ENCODE results near the gene CSTPP1.
"Not testable (repeated sequence)": the region's sequence is repeated elsewhere in the genome, so short reads cannot be mapped to it uniquely, and the experiment has no call there.

Gene CSTPP1

DNA sequence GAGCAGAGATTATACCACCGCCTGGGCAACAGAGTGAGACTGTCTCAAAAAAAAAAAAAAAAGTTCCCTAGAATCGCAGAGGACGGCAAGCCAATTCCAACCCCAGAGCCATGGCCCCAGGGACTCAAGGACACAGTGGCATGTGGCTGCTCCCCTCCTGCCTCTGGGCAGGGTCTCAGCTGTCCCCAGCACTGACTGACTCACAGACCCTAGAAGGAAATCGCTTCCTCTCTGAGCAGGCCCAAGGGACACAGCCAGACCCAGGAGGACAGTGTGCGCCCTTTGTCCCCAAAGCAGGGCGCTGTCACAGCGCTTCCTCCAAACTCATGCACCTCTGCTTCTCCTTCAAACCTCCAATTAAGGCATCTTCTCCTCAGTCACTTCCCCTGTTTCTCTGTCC is 247.4 kb downstream of the CSTPP1 start:
- no peak for DNase-seq

DNA sequence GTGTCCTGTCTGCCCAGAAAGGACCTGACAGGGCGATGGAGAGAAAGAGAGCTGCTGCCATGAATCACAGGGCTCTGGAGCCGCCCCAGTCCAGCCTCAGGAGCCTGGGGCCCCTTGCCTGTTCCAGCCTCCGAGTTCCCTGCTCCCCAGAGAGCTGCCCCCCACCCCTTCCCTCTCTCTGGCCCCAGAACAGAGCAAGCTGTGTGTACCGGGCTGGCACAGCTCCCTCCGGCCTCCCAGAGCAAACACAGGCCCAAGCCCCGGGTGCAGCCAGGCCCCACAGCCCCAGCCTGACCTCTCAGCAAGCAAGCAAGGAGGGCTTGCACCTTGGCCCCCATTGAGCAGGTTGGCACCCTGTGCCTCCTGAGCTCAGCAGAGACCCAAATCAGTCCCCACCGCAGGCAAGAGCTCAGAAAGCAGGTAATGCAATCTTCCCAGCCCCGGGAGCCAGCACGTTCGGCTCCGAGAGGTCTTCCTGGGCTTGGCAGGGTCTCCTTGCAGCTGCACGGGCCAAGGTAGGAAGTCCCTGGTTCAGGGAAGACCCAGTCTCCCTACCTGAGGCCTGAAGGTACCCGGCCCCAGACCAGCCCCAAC is 248.2 kb downstream of the CSTPP1 start:
- no peak for DNase-seq

DNA sequence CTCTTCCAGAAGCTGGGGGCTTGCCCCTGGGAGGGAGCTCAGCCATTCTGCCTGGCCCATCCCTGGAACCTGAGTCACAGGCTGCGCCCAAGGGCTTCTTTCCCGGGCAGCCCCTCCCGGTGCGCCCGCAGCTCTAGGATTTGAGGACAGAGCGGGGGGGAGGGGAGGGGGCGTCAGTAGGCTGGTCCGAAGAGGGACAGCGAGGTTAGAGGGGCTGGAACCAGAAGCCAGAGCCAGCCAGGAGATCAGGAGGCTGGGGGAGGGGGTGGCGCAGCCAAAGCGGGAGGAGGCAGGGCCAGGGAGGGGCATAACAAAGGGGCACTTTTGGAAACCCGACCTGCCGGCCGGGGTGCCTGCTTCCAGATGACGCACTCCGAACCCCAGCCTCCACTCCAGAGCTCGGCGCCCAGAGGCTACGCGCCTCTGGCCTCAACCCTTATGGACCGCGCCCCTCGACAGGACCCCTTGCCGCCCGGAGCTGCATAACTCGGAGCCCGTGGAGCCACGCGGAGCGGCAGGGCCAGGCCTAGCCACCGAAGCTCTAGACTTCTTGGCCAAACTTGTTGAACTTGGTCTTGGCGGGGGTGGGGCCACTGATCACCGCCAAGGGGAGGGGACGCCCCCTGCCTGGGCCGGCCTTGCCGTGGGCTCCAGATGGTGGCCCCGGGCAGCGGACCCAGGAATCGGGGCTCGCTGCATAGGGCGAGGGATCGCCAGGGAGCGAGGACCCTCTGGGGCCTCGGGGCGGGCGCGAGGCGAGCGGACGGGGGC is 248.9 kb downstream of the CSTPP1 start:
- no peak for DNase-seq

DNA sequence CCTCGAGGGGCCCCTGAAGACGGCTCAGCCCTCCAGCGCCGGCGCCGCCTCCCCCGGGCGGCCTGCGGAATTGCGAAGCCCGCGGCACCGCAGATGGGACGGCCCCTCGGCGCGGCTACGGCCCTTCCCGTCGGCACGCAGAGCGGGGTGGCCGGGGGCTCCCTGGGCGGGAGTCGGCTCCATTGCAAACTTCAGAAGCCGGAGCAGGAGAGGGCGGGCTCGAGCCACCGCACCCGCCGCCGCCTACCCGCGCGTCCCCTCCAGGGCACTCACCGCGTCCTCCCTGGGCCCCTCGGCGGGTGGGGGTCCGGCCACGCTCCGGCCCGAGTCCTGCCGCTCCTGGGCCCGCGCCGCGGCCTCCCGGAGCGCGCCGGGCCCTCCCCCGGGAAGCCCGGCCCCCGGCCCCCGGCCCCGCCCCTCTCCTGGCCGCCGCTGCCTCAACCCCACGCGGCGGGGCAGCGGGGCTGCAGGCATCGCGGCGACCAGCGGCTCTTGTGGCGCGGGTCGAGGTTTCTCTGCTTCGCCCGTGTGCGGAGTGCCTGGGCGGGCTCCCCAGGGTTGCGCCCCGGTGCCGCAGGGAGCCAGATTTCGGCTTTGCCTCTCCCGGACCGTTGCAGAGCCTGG is 249.6 kb downstream of the CSTPP1 start, which contains the start of gene PACSIN3:
Gene PACSIN3 (minus strand): TSS at position 359 of the 624 bp plus-strand sequence. CDS start 3,707 bp downstream, outside the sequence.
- peak; percentile 44 to 70 (median 57) for DNase-seq

DNA sequence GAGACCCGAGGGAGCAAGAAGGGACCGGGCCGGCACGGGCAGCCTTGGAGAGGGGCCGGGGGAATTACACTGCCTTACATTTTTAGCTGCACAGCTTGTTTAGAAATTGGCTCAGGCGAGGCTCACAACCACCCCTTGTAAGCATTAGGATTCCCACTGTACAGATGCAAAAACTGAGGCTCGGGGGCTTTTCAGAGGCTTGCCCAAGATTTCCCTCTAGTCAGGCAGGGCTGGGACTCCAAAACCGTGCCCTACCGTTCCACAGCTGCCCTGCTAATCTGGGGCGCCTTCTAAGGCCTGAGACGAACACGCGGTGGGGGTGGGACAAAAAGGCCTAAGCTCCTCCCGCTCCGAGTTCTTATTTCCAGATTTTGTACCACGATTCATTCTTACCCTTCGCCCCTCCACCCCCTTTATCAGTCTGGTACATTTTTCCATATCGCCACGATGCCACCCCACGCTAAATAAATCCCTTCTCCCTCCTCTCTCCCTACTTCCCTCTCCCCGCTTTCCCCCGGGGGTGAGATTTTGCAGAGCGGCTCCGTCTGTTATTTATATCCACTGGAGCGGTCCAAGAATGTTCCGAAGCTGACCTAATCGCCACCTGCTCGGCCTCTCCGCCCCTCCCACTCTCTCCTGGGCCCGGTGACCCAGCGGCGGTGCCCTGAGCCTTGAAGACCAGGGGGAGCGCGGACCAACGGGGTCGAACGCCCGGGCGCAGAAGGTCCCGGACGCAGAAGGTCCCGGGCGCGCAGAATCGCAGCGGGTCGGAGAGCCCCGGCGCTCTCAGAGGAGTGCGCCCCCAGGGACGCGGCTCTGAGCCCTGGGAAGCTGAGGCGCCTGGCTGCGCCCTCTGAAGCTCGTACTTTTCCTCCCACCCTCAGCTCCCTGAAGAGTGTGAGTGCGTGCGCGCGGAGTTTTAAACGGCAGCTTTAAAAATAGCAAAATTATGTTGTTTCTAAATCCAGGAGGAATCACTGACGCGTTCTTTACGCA is 250.4 kb downstream of the CSTPP1 start:
- peak in 3 of 4 experiments; percentile 42 to 46 (median 46) for DNase-seq

DNA sequence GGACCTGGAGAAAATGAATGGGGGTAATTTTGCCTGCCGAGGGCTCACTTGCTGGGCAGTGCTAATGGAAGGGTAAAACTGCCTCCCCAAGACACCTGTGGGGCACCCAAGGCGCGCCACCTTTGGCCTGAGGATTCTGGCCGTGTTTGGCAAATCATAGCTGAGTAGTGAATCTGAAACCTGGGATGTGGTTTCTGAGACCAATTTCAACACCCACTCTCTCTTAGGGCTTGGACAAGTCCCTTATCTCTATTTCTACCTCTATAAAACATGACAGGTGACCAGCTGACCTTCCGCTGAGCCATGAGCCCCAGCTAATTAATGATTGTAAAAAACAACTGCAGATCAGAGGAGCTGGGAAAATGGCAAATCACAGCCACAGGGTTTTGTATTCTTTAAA is 251.2 kb downstream of the CSTPP1 start:
- DNase-seq = no peak

DNA sequence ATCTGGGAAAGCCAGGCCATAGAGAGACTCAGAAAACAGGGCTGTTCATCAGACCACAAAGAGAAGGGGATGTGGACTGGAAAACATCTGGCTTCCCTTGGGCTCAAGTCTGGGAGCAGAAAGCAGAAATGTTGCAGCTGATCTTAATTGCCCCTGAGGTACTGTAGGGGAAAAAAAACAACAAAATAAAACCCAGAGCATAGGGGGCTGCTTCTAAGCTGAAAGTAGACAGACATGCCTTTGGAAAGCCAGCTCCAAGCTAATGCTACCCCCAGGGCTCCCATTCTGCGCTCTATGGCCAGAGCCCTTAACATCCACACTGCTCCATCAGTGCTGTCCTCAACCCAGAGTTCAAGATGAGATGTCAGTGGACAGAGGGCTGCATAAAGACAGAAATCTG is 251.7 kb downstream of the CSTPP1 start:
- DNase-seq = no peak

DNA sequence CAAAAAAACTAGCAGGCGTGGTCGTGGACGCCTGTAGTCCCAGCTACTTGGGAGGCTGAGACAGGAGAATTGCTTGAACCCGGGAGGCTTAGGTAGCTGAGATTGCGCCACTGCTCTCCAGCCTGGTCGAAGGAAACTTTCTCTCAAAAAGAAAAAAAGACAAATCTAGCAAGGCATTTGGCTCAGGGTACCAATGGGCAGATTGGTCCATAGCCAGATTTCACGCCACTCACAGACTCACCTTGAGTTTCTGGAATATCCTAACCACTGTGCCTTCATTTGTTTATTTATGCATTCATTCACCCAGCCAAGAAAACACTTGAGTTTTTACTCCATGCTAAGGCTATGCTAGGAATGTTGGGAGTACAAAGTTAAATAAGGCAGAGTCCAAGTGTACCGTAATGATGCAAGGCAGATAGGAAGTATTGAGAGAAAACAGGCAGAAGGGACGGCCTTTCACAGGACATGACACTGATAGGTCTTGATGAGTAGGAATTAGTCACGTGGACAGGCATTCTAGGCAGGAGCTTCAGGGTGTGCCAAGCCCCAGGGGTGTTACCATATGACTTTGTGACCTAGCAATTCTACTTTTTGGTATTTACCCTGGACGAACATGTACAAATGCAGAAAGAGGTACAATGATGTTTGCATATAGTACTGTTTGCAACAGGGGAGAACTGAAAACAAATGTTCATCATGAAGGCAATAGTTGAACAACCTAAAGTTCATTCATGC is 252.7 kb downstream of the CSTPP1 start:
- no peak for DNase-seq

DNA sequence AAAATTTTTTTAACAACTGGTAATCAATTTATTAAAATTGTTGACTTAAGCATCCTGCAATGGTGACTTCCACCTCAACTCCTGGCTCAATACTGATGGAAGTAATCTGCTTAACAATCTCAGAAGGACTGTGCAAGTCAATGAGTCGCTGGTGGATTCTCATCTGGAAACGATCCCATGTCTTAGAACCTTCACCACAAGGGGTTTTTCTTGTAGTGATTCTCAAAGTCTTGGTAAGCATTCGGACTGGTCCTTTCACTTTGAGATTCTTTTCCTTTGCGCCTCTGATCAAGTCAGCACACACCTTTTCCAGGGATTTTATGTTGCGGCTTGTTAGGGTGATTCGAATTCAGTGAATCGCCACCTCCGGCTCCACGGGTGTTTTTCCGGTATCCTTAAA is 254.6 kb downstream of the CSTPP1 start:
- not testable (repeated sequence) for DNase-seq

DNA sequence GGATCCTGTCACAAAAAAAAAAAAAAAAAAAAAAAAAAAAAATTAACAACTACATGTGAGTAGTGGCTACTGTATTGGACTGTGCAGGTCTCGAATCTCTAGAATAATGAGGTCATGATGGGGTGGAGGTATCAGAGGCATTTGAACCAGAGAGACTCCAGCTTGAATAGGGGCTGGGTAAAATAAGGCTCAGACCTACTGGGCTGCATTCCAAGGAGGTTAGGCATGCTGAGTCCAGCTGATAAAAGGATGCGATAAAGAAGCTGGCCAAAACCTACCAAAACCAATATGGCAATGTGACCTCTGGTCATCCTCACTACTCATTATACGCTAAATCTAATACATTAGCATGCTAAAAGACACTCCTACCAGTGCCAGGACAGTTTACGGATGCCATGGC is 255.6 kb downstream of the CSTPP1 start:
- DNase-seq = no peak

DNA sequence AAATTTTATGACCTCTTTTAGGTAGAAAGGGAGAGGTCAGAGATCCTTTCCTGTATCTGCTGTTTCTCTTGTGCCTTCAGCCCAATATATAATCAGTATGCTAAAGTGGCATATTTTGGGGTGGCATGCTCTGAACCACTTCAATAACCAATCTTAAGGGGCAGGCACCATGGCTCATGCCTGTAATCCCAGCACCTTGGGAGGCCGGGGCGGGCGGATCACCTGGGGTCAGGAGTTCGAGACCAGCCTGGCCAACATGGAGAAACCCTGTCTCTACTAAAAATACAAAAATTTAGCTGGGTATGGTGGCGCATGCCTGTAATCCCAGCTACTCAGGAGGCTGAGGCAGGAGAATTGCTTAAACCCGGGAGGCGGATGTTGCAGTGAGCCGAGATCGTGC is 261.6 kb downstream of the CSTPP1 start:
- DNase-seq = not testable (repeated sequence)

DNA sequence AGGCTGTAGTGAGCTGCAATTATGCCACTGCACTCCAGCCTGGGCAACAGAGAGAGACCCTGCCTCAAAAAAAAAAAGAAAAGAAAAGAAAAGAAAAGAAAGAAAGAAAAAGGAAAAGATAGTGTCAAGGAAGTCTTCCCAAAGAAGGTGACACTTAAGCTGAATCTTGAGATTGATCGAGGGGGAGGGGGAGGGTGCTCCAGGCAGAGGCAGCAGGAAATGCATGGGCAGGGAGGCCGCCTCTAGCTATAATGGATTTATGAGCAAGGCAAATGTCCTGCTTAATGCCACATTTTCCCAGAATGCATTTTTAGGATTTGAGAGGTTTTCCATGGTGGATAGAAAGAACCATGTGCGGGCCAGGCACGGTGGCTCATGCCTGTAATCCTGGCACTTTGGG is 264.5 kb downstream of the CSTPP1 start:
- no peak for DNase-seq

DNA sequence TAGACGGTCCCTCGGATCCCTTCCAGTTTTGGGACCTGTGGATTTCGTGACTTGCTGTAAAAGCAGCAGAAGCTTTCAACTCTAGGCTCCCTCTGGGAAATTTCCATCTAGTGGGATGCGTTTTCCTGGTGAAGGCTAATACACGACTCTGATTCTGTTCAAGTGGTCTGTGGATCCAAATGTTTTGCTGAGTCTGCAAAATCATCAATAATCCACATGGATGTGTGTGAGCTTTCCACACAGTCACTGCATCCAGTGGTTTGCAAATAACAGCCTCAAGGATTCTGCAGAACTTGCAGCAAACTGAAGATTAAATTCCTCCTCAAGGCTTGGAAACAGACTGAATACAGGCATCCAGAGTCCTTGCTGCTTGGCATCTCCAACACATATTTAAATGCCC is 266.0 kb downstream of the CSTPP1 start:
- DNase-seq = no peak

DNA sequence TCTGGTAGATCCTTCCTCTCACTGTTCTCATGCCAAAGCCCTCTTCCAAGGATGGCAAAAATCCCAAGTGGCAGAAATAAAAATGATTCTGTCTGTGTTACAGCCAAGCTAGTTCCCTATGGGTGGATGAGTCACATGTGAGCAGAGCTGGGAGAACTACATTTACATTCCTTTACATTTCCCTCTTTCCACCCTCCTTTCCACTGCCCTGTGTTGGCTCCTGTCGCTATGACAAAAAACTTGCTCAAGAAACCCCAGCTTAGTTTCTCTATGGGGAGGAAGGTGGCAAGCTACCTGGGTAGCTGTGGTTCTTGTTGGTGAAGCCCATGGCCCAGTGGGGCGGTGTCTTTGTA is 268.1 kb downstream of the CSTPP1 start:
- peak in 3 of 4 experiments; percentile 39 to 47 (median 46) for DNase-seq

DNA sequence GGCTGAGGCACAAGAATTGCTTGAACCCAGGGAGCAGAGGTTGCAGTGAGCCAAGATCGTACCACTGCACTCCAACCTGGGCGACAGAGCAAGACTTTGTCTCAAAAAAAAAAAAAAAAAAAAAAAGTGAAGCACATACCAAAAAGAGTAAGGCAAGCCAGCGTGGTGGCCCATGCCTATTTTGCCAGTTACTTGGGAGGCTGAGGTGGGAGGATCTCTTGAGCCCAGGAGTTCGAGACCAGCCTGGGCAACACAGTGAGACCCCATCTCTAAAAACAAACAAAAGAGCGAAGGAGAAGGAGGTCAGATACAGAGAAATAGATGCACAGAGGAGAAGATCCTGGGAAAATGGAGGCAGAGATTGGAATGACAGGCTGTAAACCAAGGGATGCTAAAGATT is 270.0 kb downstream of the CSTPP1 start:
- DNase-seq = not testable (repeated sequence)

DNA sequence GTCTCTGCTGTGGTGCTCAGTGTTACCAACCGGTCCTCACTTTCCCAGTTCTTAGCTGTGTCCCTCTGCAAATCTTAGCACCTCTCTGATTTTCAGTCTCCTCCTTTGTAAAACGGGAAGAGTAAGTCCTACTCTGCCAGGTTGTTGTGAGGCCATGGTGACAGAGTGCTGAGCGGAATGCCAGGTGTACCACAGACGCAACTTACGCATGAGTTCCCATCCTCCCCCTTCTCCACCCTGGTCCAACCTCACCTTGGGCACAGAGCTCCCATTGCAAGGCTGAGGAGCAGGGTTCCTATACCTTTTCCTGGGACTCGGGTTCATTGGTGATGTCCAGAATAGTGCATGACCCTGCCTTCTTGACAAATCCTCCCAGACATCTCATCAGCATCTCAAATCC is 270.9 kb downstream of the CSTPP1 start:
- no peak for DNase-seq

DNA sequence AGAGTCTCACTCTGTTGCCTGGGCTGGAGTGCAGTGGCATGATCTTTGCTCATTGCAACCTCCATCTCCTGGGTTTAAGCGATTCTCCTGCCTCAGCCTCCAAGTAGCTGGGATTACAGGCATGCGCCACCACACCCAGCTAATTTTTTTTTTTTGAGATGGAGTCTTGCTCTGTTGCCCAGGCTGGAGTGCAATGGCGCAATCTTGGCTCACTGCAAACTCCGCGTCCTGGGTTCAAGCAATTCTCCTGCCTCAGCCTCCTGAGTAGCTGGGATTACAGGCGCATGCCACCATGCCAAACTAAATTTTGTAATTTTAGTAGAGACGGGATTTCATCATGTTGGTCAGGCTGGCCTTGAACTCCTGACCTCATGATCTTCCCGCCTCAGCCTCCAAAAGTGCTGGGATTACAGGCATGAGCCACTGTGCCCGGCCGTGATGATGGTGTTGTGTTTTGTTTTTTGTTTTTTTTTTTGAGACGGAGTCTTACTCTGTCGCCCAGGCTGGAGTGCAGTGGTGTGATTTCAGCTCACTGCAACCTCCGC is 271.5 kb downstream of the CSTPP1 start:
- DNase-seq = not testable (repeated sequence)

DNA sequence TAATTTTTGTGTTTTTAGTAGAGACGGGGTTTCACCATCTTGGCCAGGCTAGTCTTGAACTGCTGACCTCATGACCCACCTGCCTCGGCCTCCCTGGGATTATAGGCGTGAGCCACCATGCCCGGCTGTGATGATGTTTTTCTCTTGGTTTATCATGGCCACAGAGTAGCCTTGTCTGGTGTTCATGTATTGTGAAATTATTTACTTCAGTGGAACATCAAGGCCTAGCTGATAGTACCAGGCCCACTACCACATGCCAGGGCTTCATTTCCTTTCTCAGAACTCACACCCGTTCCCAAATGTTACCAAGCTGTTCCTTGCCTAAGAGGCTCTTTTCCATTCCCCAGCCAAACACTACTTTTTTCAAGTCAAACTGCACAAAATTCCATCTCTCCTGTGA is 272.1 kb downstream of the CSTPP1 start:
- no peak for DNase-seq

All from suppressor macrophage (primary cell).